Kidney capillary endothelial cell (primary cell): ENCODE data around the gene RSBN1L.

Experiments
- DNase-seq: peaks from one replicate; pipeline ENCODE4 v3.0.0-alpha.2; 2018; ENCODE audit warnings: low spot score

The RSBN1L gene

DNA sequence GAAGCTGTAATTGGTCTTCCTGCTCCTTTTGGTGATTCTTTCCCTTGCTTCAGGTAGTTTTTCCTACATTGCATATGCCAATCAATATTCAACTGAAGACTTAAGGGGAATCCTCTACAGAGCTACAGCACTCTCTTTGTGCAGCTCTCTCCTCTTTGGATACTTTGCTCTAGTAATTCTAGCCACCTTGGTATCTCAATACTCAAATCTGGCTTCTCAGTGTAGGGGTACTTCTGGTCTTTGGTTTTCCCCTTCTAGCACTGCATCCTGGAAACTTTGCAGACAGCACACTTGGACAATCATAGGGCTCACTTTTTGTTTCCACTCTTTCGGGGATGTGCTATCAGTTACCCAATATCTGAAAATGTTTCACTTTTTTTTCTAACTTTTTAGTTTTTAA is 112.3 kb downstream of the RSBN1L start:
- DNase-seq = no peak

DNA sequence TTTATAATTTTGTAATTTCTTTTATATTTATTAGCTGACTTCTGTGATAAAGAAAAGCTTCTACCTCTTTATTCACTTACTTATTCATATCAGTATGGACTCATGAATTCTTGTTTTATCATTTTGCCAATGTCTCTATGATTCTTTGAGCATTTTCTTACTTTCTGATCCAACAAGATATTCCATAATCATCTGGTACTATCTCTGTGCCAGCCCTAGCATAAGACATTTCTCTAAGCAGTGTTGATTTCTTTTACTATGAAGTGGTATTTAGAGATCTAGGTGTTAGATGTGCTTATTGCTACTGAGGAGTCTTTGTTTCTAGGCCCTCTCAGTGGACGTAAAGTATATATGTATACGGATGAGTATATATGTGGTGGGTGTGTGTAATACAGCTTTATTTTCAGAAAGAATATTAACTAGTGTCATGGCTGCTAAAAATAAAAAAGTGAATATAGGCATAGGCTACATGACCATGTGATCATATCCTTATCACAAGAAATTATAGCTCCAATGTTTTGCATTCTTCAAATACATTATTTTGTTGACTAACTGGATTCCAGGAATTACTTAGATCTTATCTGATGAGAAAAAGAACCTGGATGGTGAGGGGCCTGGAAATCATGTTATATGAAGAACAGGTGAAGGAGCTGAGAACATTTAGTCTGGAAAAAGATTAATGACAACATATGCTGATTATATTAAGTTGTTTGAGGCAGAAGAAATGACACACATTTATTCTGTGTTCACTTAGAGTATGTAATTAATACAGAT is 115.4 kb downstream of the RSBN1L start:
- DNase-seq = peak; percentile 30

DNA sequence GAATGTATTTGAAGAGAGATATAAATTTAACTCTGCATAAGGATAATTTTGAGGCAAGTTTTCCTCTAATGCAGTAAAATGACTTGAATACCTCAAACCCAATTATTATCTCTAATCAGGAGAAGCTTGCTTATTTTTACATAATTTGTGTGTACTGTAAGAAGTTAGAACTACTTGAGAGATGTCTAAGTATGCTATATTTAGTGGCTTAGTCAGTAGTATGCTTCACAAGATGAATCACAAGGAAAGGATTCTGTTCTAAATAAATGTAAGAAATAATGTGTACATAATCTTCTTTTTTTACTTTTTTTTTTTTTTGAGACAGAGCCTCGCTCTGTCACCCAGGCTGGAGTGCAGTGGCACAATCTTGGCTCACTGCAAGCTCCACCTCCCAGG is 116.0 kb downstream of the RSBN1L start:
- DNase-seq = peak; percentile 60

DNA sequence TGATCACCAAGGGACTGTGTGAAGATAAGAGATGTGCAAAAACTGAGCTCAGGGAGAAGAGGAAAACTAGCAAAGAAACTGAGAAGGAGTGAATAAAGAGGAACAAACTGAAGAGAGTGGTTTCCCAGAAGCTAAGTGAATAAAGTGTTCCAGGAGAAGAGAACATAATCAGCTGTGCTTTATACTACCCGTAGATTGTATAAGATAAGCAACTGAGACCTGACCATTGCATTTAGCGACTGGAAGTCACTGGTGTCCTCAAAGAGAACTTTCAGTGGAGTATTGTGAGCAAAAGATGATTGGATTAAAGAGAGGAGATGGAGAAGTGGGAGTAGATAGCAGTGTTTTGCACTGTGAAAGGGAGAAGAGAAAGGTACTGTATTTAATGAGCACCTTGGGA is 116.9 kb downstream of the RSBN1L start:
- no peak for DNase-seq

DNA sequence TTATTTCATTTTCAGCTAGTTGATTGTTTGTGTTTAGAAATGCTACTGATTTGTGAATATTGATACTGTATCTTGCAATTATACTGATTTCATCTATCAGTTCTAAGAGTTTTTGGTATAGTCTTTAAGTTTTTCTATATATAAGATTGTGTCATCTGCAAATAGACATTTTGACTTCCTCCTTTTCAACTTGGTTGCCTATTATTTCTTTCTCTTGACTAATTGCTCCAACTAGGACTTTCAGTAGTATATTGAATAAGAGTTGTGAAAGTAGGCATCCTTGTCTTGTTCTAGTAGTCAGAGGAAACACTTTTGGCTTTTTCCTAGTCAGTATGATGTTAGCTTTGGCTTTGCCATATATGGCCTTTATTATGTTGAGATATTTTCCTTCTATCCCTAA is 122.8 kb downstream of the RSBN1L start:
- no peak for DNase-seq

DNA sequence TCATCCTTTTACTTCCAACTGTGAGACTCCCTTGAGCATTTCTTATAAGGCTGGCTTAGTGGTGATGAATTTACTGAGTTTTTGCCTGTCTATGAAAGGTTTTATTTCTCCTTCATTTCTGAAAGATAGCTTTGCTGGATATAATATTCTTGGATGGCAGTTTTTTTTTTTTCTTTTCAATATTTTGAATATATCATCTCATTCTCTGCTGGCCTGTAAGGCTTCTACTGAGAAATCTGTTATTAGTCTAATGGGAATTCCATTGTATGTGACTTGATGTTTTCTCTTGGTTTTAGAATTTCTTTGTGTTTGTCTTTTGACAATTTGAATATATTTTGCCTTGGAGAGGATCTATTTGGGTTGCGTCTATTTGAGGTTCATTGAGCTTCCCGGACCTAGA is 124.7 kb downstream of the RSBN1L start:
- no peak for DNase-seq

DNA sequence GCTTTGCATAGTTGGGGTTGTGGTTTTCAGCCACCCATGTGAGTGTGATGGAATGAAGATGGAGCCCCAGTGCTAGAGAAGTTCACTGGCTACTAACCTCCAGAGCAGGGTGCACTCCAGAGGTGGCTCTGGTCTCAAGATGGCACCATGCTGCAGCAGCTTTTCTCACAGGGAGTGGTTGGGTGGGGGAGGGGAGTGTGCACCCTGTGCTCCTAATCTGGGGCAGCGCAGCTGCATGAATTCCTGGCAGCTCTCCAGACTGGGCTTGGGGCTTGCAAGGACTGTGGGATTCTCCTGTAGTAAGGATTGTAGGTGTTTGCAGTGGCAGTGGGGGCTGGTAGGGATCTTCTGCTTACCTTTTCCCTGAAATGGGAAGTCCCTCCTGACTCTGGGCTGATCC is 126.0 kb downstream of the RSBN1L start:
- no peak for DNase-seq

DNA sequence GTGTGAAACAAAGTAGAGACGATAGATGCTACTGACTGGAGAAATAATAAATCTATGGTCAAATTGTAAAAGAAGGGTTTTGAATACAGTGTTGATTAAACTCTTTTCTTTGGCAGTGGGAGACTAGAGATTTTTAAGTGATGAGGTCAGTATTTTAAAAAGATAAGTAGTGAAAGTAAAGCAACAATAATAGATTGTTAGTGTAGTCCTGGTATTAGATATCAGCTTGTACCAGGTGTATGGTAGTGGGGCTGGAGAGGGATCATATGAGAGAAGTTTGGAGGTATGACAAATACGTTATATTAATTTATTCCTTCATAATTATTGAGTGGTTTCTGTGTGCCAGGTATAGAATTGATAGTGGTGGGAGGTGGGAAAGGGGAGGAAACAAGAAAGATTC is 127.5 kb downstream of the RSBN1L start:
- no peak for DNase-seq

DNA sequence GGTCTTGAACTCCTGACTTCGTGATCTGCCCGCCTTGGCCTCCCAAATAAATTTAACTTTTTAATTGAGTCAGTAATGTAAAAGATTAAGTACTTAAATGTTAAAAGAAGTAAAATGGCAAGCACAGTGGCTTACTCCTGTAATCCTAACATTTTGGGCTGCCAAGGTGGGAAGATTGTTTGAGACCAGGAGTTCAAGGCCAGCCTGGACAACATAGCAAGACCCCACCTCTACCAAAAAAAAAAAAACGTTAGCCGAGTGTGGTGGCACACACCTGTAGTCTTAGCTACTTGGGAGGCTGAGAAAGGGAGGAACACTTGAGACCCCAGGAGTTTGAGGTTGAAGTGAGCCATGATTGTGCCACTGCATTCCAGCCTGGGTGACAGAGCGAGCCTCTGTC is 128.4 kb downstream of the RSBN1L start:
- DNase-seq = no peak

DNA sequence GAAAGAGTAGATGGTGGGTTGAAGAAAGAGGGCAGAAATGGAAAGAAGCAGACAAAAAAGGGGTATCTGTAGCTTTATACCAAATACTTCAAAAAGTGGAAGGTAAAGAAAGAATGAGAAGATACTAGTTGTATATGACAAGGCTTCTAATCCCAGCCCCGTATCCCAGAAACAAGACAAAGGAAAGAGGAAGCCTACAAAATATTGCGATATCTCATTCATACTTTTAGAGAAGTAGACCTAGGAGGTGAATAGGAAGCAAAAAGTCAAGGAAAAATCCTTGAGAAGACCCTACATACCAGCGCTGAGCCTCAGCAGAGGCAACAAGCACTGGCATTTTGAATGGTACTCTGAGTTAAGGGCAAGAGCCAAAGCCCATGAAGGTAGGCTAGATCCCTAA is 128.9 kb downstream of the RSBN1L start:
- no peak for DNase-seq

DNA sequence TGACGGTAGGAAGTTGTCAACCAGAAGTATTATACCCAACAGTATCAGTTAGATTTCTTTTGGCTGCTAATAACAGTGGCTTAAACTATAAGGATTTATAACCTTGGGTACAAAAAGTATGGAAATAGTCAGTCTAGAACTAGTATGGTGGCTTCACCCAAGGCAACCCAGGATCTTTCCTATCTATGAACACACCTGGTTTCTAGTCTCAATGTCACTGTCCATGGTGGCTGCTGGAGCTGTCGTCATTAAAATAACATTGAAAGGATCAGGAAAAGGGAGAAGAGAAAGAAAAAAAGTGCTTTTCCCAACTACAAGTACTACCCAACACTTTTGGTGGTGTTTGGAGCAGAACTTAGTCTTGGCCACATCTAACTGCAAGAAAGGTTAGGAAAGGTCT is 130.0 kb downstream of the RSBN1L start:
- no peak for DNase-seq

DNA sequence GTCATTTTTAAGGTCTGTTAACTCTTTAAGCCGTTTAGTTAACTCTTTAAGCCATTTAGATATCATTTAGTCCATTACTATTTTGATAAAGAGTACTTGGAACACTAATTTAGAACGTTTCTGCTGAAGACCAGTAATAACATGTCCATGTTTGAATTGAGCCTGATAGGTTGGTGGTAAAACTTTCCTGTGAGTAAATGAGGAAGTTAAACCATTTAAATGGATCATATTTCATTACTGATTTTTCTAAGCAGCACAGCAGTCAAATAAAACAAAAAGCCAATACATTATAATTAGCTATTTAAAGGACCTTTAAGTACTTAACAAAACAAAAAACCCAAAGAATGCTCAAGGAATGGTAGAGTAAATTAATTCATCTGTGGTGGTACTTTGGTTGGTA is 131.7 kb downstream of the RSBN1L start:
- DNase-seq = no peak

DNA sequence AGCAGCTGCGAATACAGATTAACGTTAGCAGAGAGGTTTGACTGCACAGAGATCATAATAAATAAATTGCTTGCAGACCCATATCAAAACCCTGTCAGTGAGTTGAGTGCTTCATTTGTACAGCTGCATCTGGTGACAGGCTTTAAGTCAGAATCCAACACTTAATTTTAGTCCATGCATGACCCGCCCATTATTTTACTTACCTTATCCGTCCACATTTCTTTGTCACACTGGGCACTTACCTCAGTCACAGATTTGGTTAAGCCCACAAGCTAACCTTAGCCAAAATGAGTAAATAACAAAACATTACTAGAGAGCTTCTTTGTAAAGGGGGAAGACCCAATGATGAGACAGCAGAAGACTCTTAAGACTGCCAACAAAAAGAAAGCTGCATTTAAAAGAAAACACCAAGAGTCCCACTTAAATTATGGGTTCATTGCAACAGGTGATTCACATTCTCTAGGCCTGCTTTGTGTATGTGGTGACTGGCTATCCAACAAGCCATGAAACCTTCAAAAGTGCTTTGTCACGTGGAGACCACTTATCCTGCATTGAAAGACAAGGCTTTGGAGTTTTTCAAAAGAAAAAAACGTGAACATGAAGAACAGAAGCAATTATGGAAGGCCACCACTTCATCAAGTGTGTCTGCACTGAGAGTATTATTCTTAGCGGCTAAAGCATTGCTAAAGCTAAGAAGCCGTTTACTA is 134.5 kb downstream of the RSBN1L start:
- no peak for DNase-seq

DNA sequence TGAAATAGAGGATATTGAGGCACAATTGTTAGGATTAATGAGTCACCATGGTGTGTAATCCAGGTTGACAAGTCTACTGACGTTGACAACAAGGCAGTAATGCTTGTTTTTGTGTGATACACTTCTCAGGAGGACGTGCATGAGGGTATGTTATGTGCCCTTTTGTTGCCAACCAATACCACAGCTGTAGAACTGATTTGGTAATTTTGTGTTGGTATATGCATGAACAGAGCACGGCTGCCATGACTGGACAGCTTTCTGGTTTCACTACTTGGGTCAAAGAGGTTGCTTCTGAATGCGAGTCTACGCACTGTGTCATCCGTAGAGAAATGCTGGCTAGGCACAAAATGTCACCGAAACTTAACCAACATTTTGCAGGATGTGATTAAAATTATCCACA is 135.2 kb downstream of the RSBN1L start:
- DNase-seq = no peak

DNA sequence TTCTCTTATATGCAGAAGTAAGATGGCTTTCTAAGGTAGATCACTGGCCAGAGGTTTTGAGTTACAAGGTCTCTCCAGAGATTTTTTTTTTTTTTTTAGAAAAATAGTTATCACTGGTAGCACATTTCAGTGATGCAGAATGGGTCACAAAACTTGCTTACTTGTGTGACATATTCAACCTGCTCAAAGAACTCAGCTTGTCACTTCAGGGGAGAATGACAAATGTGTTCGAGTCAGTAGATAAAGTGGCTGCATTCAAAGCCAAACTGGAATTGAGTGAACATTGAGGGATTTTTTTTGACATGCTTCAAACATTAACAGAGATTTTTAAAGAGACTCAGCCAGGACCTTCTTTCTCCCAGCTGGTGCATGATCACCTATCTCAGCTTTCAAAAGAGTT is 135.7 kb downstream of the RSBN1L start:
- DNase-seq = no peak
